Measurements from ENCODE around the gene PDE1A.

- TF ChIP-seq CTCF (IDR thresholded peaks at IDR 0.05; ENCODE audit: poor library complexity) (no peak), EZH2 (IDR thresholded peaks at IDR 0.05; ENCODE audit: borderline replicate concordance) (no peak), EZH2phosphoT487 (IDR thresholded peaks at IDR 0.05; ENCODE audit: low read depth, severe bottlenecking, unreplicated experiment) (no peak)
Observed at GRCh38 chr2:182267971-182268370, 158.9 kb downstream of the PDE1A start.
